Esophagus muscularis mucosa (tissue), 3 donors: Measurements from ENCODE around the gene KRT7.

ENCODE experiments used
- CTCF ChIP-seq, 3 experiments: fragments of 200-600 bp in 2 of 3; fragments of 450-650 bp in 1 of 3; sonication (generic) in 2 of 3; IDR thresholded peaks; one replicate each; pipeline ENCODE4 v1.5.1; 2017 to 2019; ENCODE audit warnings: antibody characterized with exemption in 3 of 3, mild to moderate bottlenecking in 2 of 3, moderate library complexity in 1 of 3
- POLR2A ChIP-seq: fragments of 450-650 bp; IDR thresholded peaks from one replicate; pipeline ENCODE4 v1.6.1; 2017; ENCODE audit warnings: antibody characterized with exemption, moderate library complexity, mild to moderate bottlenecking, low read depth
- POLR2AphosphoS5 ChIP-seq, 2 donors: sonication (generic); formaldehyde crosslinking; IDR thresholded peaks; one replicate each; pipeline ENCODE4 v1.6.1; 2017; ENCODE audit warnings: antibody characterized with exemption in 2 of 2

GRCh38 chr12:52279422-52280318 is 46.6 kb downstream of the KRT7 start:
- TF ChIP-seq CTCF (IDR thresholded peaks at IDR 0.05), result peak in 1 of 3 experiments; percentile 3
- TF ChIP-seq POLR2A, result no peak
- TF ChIP-seq POLR2AphosphoS5 (IDR thresholded peaks at IDR 0.05), result no peak
